GM19467 (cell line): ENCODE results near the gene TSC2.

Experiments used
- ATAC-seq: cut with Tn5 transposase; IDR thresholded peaks from one replicate; pipeline ENCODE4 v1.9.1; 2021; ENCODE audit warnings: mild to moderate bottlenecking, moderate library complexity; ENCODE audit not compliant: unreplicated experiment

The TSC2 gene

GRCh38 chr16:2042171-2042985 is 5.4 kb upstream of the TSC2 start:
- ATAC-seq: no peak

GRCh38 chr16:2042986-2043666 is 4.7 kb upstream of the TSC2 start:
- ATAC-seq: no peak

DNA sequence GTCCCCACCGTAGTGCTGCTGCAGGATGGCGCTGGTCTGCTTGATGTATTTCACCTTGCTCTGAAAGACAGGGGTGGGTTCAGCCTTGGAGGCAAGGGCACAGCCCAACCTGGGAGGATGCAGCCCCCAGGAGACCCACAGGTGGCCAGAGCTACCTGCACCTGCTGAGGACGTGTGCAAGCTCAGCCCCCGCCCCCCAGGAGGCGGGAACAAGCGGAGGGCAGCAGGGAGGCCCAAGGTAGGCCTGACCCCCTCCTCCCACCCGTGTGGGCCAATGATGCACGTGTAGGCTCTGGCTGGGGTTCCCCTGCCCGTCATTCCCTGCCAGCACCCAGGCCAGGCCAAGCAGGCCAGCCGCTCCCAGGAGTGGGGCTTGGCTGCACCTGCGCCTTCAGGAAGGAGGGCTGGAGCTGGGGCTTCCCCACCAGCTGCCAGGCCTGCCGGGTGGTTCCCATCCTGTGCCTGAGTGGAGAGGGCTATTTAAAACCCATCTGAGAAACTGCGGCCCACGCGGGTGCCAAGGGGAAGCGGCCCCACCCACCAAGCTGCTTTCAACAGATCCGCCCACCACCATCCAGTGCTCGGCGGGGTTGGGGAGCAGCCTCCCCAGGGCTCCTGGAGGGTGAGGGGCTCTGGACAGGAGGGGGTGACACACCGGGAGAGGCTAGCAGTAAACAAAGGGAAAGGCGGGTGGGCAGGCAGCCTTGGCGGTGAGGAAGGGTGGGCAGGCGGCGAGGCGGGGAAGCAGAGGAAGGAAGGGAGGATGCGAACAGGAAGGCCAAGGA is 3.9 kb upstream of the TSC2 start:
- ATAC-seq: no peak

DNA sequence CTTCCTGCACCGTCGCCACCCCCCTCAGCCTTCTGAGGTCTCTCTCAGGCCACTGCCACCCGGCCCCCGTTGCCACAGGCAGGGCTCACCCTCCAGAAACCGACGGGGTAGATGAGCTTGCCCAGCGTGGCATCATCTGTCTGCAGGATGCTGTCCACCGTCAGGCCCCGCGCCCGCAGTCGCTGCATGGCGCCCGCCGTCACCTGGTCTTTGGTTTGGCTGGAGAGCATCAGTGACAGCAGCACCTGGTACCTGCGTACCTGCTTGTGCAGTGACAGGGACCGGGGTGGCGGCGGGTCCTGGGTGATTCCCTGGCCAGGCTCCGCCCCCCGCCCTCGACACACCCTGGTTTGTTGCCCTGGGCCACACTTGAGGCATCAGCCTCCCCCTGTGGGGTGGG is 3.2 kb upstream of the TSC2 start:
- ATAC-seq: no peak

DNA sequence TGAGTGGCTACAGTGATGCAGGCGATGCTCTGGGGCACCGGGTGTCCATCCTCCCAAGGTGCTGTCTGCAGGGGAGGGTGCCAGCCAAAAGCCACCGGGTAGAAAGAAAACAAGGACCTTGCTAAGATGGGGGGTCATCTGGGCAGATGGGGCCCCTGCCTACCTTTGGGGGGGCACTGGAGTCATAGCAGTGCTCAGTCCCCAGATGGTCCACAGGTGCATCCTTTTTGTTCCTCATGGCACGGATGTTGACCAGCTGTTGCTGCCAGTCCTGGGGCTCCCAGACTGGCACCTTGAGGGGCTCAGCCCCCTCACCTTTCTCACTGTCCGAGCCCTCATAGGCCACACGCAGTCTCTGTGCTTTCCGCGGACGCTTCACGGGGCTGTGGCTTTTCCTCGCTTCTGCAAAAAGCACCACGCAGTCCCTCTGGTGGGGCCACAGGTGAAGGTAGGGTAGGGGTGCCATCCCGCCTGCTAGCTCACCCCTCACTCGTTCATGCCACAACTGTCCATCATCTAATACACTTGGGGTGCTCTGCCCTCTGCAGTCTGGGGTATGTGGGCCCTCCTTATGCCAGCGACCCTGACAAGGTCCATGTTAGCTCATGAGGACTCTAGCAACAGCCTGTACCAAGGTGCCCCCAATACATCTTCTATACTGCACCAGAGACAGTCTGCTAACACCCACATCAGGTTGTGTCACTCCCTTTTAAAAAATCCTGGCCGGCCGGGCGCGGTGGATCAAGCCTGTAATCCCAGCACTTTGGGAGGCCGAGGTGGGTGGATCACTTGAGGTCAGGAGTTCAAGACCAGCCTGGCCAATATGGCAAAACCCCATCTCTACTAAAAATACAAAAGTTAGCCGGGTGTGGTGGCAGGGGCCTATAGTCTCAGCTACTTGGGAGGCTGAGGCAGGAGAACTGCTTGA is 1.6 kb upstream of the TSC2 start:
- ATAC-seq: no peak

GRCh38 chr16:2046893-2047329 is 874 bp upstream of the TSC2 start:
- no peak for ATAC-seq

- no peak for ATAC-seq
Measured at GRCh38 chr16:2048116-2048543, 345 bp downstream of the TSC2 start.

DNA sequence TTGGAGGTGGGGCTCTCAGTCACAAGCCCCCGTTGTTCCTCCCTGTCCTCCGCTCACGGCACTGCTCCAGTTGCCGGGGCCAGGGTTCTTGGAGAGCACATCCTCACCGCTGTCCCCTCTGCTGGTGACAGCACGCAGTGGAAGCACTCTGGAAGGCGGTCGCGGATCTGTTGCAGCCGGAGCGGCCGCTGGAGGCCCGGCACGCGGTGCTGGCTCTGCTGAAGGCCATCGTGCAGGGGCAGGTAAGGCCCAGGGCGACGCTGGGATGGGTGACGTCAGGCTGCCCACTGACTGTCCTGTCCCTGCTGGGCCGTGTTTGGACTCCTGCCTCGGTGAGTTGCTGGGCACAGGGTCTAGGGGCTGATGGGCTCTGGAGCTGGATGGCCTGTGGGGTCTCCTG is 5.4 kb downstream of the TSC2 start:
- ATAC-seq: no peak

DNA sequence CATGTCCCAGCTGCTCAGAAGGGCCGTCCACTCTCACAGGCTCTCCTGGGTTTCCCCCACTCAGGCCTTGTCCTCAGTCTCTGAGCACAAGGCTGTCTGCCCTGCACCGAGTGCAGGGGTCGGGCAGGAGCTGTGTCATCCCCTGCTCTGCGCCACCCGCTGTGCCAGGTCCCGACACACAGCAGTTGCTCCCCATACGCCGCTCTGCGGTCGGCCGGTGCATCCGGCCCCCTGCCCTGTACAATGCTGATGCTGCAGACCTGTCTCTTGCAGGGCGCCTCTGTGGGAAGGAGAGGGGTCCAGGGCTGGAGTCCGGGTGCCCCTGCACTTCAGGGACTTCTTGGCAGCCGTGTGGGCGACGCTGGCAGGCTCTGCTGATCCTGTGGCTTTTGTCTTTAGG is 6.1 kb downstream of the TSC2 start:
- no peak for ATAC-seq

GRCh38 chr16:2054543-2055245 is 6.9 kb downstream of the TSC2 start:
- no peak for ATAC-seq

DNA sequence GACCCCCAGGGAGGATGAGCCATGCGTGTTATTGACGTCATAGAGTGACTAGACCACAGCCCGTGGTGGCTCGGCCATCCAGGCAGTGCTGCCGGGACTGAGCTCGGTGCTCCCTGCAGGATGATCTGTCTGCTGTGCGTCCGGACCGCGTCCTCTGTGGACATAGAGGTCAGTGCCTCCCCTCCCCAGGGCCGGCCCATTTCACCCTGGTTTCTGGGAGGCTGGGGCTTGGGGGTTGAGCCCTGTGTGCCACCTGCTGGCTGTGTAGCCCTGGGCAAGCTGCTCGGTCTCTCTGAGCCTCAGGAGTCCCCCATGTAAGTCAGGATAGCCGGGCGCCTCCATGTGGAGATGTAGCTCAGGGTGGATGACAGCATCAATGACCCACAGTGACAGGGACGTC is 8.3 kb downstream of the TSC2 start:
- ATAC-seq: no peak

DNA sequence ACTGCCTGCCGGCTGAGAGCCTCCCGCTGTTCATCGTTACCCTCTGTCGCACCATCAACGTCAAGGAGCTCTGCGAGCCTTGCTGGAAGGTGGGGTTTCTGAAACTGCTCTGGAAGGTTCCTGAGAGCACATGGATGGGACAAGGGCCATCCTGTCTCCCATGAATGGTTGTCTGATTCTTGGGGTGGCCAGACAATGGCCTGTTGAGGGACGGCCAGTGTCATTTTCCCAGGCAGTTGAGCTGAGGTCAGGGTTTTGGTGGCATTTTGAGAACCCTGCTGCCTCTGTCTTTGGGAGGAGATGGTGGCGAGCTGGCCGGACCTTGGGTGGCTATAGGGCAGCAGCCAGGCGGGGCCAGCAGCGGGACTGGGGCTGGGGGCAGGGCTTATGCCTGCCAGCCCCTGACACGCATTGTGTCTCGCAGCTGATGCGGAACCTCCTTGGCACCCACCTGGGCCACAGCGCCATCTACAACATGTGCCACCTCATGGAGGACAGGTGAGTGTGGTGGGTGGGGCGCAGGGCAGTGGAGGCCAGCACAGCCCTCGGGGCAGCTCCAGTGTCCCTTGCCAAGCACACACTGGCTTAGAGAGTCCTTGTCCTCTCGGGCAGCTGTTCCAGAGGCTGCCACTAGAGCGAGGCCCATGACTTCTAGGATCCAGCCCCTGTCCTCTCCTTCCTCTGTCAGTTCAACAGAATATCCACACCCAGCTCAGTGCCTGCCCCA is 9.1 kb downstream of the TSC2 start:
- ATAC-seq: no peak

GRCh38 chr16:2057438-2057837 is 9.7 kb downstream of the TSC2 start:
- no peak for ATAC-seq

DNA sequence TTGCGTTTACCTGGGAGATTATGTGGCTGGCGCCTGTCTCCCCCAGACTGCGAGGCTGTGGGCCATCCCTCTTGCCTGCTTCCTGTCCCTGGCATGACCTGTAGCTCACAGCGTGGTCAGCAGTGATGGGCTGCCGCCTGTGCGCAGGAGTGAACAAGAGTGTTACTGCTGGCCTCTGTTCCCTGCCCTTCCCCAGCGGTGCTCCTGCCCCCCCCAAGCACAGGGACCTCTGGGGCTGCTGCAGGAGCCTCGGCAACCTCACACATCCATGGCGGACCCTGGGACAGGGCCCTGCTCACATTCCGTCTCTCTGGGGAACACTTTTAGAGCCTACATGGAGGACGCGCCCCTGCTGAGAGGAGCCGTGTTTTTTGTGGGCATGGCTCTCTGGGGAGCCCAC is 10.6 kb downstream of the TSC2 start:
- ATAC-seq: no peak

DNA sequence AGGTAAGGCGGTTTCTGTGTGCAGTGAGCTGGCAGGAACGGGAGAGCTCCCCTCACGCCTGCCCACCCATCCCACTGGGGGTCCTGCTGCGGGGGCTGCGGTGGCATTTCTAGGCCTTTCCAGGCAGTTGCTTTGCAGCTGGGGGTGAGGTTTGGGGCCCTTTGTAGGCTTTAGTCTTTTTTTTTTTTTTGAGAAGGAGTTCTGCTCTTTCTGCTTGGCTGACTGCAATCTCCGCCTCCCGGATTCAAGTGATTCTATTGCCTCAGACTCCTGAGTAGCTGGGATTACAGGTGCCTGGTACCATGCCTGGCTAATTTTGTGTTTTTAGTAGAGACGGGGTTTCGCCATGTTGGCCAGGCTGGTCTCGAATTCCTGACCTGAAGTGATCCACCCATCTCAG is 11.1 kb downstream of the TSC2 start:
- ATAC-seq: no peak

DNA sequence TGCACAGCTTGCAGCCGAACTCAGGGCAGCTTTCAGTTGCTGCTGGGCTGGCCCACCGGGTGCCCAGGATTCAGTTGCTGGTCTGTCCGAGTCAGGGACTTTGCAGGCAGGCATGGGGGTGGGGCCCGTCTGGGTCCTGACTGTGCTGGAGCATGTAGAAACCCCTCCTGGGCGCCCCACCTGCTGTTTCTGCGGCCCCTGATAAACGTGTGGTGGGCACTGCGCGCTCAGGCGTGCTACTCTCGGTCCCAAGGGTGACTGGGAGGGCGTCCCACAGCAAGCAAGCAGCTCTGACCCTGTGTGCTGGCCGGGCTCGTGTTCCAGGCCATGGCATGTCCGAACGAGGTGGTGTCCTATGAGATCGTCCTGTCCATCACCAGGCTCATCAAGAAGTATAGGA is 12.6 kb downstream of the TSC2 start:
- no peak for ATAC-seq

GRCh38 chr16:2061023-2061422 is 13.2 kb downstream of the TSC2 start:
- ATAC-seq: no peak

GRCh38 chr16:2061526-2061925 is 13.7 kb downstream of the TSC2 start:
- no peak for ATAC-seq

DNA sequence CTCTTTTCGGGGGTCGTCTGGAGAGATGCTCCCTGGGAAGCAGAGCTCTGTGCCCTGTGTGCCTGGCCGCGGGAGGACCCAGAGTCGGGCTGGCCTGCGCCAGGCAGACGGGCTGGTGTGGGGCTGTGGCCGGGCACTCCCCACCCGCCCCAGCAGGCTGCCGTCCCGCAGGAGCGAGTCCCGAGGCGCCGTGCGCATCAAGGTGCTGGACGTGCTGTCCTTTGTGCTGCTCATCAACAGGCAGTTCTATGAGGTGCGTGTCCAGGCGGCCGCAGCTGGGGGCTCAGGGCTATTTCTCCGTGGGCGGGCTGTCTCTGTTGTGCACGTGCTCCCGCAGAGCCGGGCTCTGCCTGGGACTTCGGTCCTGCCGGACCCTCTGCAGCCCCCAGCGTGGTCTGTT is 15.0 kb downstream of the TSC2 start:
- ATAC-seq: no peak
